Bronchial epithelial cell (primary cell): ENCODE data around the gene CCDC14. TPM values are rescaled to one million over a fixed set of nuclear protein-coding genes. Genes with fewer than 3 reads are reported as not detected.

Experiments
- DNase-seq: peaks from one replicate; pipeline ENCODE4 v3.0.0-alpha.2; 2010; ENCODE audit warnings: low read depth
- FAIRE-seq: peaks from 2 replicates; lab custom pipeline; 2011; peaks lifted over from hg19 to GRCh38; lab: Jason Lieb, UNC
- H3K27me3 ChIP-seq: 2 replicates; pipeline ENCODE4 v1.5.1; 2011; ENCODE audit warnings: low read length; ENCODE audit not compliant: control insufficient read depth, insufficient read depth
- H3K36me3 ChIP-seq: 2 replicates; pipeline ENCODE4 v1.5.1; 2011; ENCODE audit warnings: low read length; ENCODE audit not compliant: control insufficient read depth, insufficient read depth
- H3K4me3 ChIP-seq: 2 replicates; pipeline ENCODE4 v1.5.1; 2011; ENCODE audit warnings: mild to moderate bottlenecking, low read depth, low read length, control low read depth
- total RNA-seq: library from RNA; depleted of rRNA; stranded (reverse); fragments of >200 nt; gene quantifications from 2 replicates; pipeline ENCODE4 v1.2.1, GENCODE V29; 2014
- TF ChIP-seq, protein P1 (sequence below): IDR thresholded peaks from 2 replicates; pipeline ENCODE4 v1.5.1; 2011; ENCODE audit warnings: mild to moderate bottlenecking, moderate library complexity, low read length, control low read depth, inconsistent platforms; ENCODE audit not compliant: insufficient read depth, severe bottlenecking

CCDC14 gene
- total RNA-seq, 1 donor from 2014 or later, result 17.1 TPM

DNA sequence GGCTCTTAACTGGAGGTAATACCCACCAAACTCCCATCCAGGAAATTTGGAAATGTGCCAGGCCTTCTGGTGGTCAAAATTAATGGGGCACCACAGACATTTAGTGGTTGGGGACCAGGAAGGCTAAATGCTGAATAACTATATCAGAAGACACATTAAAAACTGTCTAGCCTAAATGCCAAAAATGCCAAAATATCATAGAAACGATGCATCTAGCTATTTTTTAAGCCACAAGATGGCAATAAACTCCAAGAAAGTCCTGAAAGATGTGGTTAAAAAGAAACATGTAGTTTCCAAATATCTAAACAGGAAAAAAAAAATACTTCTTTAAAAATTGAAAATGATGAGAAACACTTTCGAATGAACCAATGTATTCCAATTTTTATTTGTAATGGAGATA lies 19.9 kb downstream of the CCDC14 start:
- FAIRE-seq (no peak), DNase-seq (no peak)
- Histone ChIP-seq H3K36me3 (peaks cover 2% of the 10 kb centered on the region), H3K27me3 (no peaks in the 10 kb centered on the region), H3K4me3 (no peak overlapping the region)
- TF ChIP-seq, protein P1, sequence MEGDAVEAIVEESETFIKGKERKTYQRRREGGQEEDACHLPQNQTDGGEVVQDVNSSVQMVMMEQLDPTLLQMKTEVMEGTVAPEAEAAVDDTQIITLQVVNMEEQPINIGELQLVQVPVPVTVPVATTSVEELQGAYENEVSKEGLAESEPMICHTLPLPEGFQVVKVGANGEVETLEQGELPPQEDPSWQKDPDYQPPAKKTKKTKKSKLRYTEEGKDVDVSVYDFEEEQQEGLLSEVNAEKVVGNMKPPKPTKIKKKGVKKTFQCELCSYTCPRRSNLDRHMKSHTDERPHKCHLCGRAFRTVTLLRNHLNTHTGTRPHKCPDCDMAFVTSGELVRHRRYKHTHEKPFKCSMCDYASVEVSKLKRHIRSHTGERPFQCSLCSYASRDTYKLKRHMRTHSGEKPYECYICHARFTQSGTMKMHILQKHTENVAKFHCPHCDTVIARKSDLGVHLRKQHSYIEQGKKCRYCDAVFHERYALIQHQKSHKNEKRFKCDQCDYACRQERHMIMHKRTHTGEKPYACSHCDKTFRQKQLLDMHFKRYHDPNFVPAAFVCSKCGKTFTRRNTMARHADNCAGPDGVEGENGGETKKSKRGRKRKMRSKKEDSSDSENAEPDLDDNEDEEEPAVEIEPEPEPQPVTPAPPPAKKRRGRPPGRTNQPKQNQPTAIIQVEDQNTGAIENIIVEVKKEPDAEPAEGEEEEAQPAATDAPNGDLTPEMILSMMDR, result no peak

DNA sequence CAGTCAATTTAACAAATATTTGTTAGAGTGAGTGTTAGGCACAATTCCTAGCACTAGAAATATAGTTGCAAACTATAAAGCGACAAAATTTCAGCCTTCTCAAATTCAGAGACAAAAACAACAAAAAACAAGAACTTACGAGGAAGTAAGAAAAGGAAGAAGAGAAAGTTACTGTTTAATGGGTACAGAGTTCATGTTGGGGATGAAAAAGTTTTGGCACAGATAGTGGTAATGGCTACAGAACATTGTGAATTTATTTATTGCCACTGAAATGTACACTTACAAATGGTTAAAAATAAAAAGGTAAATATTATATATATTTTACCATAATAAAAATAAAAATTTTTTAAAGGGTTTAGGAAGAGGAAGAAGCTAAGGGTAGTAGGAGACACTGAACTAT lies 21.3 kb downstream of the CCDC14 start:
- no peak for DNase-seq
- Histone ChIP-seq H3K27me3 (no peaks in the 10 kb centered on the region), H3K36me3 (peaks cover 2% of the 10 kb centered on the region), H3K4me3 (no peak overlapping the region)
- TF ChIP-seq, protein P1, result no peak
- no peak for FAIRE-seq

DNA sequence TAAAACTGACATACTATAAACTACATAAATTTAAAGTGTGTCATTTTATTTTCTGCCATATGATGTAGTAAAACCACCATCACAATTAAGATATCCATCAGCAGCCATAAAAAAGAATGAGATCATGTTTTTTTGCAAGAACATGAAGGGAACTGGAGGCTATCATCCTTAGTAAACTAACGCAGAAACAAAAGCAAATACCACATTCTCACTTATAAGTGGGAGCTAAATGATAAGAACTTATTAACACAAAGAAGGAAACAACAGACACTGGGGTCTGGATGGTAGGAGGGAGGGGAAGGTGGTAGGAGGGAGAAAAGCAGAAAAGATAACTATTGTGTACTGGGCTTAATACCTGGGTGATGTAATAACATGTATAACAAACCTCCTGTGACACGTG lies 24.6 kb downstream of the CCDC14 start:
- Histone ChIP-seq H3K36me3 (no peaks in the 10 kb centered on the region), H3K27me3 (no peaks in the 10 kb centered on the region), H3K4me3 (no peak overlapping the region)
- TF ChIP-seq, protein P1, result no peak
- FAIRE-seq (no peak), DNase-seq (no peak)

DNA sequence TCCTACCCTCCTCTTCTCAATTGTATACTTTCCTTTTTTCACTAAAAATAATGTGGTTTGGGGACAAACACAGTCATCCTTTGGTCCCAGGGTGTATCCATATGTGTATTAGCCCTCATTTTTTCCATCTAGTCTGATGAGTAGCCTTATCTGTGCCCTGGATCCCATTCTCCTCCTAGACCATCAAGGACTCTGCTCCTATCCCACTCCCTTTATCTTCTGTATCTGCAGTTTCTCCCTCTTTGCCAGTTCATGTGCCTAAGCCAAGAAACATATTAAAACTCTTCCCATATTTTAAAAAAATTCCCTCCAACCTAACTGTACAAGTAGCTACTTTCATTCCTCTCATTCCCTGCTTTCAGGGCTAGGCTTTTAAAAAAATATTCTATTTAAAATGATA lies 25.2 kb downstream of the CCDC14 start:
- Histone ChIP-seq H3K27me3 (no peaks in the 10 kb centered on the region), H3K4me3 (no peak overlapping the region), H3K36me3 (no peaks in the 10 kb centered on the region)
- TF ChIP-seq, protein P1, result no peak
- DNase-seq, result no peak
- no peak for FAIRE-seq

DNA sequence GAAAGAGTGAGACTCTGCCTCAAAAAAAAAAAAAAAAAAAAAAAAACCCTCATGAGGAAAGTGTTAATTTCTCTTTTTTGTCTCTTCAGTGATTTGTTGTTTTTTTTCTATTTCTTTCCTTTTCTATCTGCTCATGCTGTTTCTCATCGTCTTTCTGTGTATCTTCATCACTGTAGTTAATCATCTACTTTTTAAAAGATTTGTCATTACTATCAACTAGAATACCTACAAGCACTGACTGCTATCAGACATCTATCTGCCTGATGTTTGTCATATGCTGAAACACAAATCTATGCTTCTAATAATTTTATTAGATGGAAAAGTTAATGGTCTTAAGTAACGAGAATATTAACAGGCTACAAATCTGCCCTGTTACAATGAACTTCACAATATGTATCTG lies 26.8 kb downstream of the CCDC14 start:
- no peak for FAIRE-seq
- no peak overlapping the region for H3K4me3 ChIP-seq

DNA sequence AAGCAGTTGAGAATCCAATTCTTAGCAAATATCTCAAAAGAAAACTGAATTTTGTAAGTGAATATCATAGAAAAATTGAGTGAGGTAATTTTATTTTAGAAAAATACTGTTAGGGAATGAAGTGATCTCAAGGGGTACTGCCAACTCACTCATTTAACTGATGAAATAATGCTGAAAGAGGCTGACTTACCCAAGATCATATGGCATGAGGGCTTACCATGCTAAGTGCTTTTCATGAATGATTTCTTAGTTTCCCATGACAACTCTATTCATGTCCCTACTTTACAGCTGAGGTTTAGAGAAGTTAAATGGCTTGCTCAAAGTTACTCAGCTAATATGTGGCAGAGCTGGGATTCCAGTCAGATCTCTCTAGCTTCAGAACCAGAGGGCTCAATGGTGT lies 30.6 kb downstream of the CCDC14 start:
- H3K36me3 ChIP-seq, result no peaks in the 10 kb centered on the region
- TF ChIP-seq, protein P1, result no peak
- no peak overlapping the region for H3K4me3 ChIP-seq
- no peak for FAIRE-seq
- H3K27me3 ChIP-seq, result no peaks in the 10 kb centered on the region
- DNase-seq, result no peak

More for the DNA sequence above, 26.8 kb downstream of the CCDC14 start:
- Histone ChIP-seq H3K36me3 (no peaks in the 10 kb centered on the region), H3K27me3 (no peaks in the 10 kb centered on the region)
- TF ChIP-seq, protein P1, result no peak
- DNase-seq, result no peak
